ENCODE data around the gene FBXO39.

The FBXO39 gene

DNA sequence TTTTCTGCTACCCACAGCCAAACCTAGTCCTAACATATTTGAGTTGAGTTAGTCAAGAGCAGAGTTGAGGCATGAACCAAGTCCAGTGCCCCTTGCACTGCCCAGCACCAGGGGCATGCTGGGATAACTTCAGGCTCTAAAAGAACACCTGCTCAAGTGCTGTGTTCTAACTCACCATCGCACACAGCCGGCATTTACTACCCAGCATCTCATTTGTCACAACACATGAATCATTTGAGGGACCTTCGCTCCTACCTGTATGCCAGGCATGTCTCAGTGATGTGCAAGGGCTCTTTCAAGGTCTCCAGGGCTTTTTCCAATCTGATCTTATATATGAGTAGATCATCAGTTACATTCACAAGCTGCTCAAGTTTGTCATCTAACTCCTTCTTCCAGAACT lies 42.9 kb downstream of the FBXO39 start:
- H3K4me3 ChIP-seq (ENCODE audit: control insufficient read depth, low read depth, low read length), result no peak overlapping the region
- TF ChIP-seq, protein P1, sequence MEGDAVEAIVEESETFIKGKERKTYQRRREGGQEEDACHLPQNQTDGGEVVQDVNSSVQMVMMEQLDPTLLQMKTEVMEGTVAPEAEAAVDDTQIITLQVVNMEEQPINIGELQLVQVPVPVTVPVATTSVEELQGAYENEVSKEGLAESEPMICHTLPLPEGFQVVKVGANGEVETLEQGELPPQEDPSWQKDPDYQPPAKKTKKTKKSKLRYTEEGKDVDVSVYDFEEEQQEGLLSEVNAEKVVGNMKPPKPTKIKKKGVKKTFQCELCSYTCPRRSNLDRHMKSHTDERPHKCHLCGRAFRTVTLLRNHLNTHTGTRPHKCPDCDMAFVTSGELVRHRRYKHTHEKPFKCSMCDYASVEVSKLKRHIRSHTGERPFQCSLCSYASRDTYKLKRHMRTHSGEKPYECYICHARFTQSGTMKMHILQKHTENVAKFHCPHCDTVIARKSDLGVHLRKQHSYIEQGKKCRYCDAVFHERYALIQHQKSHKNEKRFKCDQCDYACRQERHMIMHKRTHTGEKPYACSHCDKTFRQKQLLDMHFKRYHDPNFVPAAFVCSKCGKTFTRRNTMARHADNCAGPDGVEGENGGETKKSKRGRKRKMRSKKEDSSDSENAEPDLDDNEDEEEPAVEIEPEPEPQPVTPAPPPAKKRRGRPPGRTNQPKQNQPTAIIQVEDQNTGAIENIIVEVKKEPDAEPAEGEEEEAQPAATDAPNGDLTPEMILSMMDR (conservative IDR thresholded peaks at IDR 0.05; ENCODE audit: control insufficient read depth, insufficient read depth, low read depth, low read length), result no peak
- DNase-seq (ENCODE audit: low read depth), result no peak

DNA sequence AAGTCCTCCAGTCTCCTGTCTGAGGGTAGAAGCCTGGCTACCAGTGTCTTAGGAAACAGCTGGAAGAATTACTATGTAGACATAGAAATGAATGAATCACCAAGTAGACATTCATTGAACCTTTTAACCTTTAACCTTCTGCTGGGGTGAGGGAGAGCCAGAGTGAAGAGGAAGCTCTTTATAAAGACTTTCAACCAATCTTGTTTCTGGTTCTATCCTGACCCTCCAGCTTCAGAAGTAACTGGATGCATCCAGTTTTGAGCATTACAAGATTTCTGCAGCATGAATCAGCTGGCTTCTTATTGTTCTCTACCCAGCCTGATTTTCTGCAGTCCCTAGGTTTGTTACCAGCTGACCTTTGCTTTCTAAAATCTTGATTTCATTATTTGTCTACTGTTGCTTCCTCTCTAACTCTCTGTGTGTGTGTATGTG lies 47.0 kb downstream of the FBXO39 start:
- TF ChIP-seq, protein P1 (conservative IDR thresholded peaks at IDR 0.05; ENCODE audit: control insufficient read depth, insufficient read depth, low read depth, low read length), result no peak
- peak; percentile 87 for DNase-seq (ENCODE audit: low read depth)

DNA sequence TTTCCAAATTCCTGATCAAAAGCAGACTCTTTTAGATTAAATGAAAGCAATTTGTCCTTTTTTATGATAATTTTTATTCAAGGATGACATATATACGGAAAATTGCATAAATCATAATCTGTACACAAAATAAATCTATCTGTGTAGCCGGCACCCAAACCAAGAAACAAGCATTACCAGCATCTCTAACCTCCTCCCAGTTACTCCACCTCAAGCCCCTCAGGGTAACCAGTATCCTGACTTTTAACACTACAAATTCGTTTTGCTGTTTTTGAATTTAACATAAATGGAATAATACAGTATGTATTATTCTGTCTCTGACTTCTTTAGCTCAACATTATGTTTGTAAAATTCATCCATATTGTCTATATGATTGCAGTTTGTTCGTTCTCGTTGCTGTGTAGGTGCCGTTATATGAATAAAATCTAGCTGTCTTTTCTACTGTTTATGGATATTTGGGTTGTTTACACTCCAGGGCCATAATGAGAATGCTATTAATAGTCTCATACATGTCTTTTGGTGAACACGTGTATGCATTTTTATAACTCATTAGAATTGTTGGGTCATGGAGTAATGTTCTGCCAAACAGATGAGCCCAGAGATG lies 54.5 kb downstream of the FBXO39 start:
- H3K4me3 ChIP-seq (ENCODE audit: control insufficient read depth, low read depth, low read length), result no peak overlapping the region
- DNase-seq (ENCODE audit: low read depth), result no peak
- TF ChIP-seq, protein P1 (conservative IDR thresholded peaks at IDR 0.05; ENCODE audit: control insufficient read depth, insufficient read depth, low read depth, low read length), result no peak

More for the DNA sequence above, 47.0 kb downstream of the FBXO39 start:
- no peak overlapping the region for H3K4me3 ChIP-seq (ENCODE audit: control insufficient read depth, low read depth, low read length)

DNA sequence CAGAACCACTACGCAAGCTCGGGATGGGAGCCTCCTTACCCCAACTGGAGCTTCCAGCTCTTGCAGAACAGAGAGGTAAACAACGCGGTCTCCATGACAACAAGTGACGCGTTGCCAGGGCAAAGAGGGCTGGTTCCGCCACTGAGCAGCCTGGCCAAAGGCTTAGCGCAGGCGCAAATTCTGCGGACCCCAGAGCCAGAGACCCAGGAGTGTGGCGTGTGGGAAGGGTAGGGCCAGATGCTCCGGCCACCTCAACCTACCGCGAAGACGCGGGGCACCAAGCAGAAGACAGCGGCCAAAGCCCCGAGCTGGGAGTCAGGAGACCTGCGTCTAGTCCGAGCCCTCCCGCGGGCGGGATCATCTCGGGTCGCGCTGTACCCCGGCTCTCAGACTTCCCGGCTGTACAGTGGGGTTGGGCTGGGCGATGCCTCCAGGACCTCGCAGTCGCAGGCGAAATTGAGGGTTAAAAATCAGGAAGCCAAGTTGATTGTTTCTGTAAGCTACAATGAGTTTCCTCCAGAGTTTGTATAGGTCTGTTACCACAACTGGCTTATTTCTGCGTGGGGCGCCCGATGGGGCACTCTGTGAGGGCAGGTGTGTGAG lies 55.7 kb downstream of the FBXO39 start, which contains the start of gene TEKT1:
TEKT1 (minus strand) TSS at position 69 of the 603 bp plus-strand sequence. CDS start 1,353 bp downstream, outside the sequence.
- DNase-seq (ENCODE audit: low read depth), result peak; percentile 74
- H3K4me3 ChIP-seq (ENCODE audit: control insufficient read depth, low read depth, low read length), result peak within 1 kb of the TSS; percentile 46
- TF ChIP-seq, protein P1 (conservative IDR thresholded peaks at IDR 0.05; ENCODE audit: control insufficient read depth, insufficient read depth, low read depth, low read length), result no peak

All from fibroblast of mammary gland (primary cell).